HG02759 (cell line): ENCODE measurements around the gene SPTSSA.
"Not testable (repeated sequence)": the region's sequence is repeated elsewhere in the genome, so short reads cannot be mapped to it uniquely, and the experiment has no call there.

ENCODE experiments used
- ATAC-seq: cut with Tn5 transposase; IDR thresholded peaks from one replicate; pipeline ENCODE4 v1.9.1; 2021; ENCODE audit warnings: mild to moderate bottlenecking, moderate library complexity; ENCODE audit not compliant: unreplicated experiment

The SPTSSA gene, protein sequence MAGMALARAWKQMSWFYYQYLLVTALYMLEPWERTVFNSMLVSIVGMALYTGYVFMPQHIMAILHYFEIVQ

DNA sequence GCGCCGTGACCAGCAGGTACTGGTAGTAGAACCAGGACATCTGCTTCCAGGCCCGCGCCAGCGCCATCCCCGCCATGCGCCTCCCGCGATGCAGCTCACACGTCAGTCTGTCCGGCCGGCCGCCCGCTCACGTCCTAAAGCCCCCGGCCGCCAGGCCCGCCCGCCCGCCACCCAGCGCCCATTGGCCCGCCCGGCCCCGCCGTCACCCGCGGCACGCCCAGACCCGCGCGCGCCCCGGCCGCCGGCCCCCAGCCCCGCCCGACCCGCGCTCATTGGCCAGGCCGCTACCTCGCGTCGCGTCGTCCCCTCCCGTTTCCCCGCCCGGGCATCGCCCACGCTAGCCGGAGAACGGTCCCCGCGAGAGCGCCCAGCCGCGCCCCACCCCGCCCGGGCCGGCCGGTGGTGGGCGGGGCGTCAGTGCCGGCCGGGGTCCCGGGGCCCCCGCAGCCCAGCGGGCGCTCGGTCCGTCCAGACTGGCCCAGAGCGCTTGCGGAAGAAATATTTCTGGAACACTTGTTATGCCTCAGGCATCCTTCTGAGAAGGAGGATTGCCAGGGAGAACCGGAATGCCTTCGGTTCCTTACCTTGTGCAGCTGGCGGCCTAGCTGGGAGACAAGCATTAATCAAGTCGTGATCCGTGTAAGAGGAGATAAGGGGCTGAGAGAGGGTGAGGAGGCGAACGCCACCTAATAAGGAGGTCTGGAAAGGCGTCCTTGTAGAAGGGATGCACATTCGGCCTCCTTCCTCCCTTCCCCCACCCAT is at the start of gene SPTSSA:
Gene SPTSSA, minus strand, starts transcription at position 109 of the 762 bp plus-strand sequence. Its CDS starts 33 bp downstream, at position 76.
- ATAC-seq, result peak; percentile 90

DNA sequence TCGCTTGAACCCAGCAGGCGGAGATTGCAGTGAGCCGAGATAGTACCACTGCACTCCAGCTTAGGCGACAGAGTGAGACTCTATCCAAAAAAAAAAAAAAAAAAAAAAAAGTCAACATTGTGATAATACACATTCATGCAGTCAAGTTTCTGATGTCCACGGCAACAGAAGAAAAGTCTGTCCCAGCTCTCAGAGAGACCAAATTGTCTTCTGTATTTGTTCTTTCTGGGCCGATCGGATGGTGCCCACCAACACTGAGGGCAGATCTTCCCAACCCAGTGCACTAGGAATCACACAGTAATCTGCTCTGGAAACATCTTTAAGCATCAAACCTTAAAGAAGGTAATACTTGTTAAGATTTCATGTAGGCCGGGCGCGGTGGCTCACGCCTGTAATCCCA is 45.8 kb upstream of the SPTSSA start:
- ATAC-seq, result no peak

DNA sequence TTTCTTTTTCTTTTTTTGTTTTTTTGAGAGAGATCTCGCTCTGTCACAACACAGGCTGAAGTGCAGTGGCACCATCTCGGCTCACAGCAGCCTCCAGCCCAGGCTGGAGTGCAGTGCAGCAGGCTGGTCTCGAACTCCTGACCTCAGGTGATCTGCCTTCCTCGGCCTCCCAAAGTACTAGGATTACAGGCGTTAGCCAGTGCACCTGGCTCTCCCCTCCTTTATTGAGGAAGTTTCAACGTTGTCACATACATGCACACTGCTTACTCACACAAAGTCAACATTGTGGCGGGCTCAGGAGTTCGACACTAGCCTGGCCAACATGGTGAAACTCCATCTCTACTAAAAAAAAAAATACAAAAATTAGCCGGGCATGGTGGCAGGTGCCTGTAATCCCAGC is 45.4 kb upstream of the SPTSSA start:
- no peak for ATAC-seq

DNA sequence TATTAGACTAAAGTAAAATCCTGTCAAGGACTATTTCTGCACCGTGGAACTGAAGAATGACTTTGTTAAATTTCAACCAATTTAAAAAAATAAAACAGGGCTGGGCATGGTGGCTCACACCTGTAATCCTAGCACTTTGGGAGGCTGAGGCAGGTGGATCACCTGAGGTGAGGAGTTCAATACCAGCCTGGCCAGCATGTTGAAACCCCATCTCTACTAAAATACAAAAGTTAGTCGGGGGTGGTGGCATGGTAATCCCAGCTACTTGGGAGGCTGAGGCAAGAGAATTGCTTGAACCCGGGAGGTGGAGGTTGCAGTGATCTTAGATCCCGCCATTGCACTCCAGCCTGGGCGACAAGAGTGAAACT is 43.1 kb upstream of the SPTSSA start:
- ATAC-seq, result not testable (repeated sequence)

DNA sequence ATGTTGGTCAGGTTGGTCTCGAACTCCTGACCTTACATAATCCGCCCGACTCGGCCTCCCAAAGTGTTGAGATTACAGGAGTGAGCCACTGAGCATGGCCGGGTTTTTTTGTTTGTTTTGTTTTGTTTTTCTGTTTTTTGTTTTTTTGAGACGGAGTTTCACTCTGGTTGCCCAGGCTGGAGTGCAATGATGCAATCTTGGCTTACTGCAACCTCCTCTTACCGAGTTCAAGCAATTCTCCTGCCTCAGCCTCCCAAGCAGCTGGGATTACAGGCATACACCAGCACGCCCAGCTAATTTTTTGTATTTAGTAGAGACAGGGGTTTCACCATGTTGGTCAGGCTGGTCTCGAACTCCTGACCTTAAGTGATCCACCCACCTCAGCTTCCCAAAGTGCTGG is 42.0 kb upstream of the SPTSSA start:
- not testable (repeated sequence) for ATAC-seq

DNA sequence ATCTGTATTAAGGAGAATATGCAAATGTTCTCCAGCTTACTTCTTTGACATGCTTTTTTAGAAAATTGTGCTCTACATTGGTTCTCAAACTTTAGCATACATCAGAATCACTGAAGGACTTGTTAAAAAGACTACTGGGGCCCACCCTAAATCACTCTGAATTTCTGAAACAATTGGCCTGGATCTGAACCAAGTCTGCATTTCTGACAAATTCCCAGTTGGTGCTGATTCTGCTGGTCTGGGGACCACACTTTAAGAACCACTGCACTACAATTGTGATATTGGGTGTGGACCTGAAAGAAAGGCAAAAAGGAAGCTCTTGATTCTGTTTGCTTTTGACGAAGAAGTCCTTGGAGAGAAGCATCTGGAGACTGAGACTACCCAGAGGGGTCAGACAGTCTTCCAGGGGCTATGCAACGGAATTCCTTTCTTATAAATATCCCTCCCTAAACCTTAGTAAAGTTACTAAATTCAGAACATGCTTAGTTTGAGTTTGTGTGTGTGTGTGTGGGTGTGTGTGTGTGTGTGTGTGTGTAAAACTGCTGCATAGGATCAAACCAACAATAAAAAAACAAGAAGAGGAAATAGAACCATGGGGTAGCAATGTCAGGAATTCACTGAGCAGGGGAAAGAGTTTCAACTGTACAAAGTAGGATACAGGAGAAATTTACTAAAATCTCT is 40.6 kb upstream of the SPTSSA start:
- ATAC-seq, result no peak

DNA sequence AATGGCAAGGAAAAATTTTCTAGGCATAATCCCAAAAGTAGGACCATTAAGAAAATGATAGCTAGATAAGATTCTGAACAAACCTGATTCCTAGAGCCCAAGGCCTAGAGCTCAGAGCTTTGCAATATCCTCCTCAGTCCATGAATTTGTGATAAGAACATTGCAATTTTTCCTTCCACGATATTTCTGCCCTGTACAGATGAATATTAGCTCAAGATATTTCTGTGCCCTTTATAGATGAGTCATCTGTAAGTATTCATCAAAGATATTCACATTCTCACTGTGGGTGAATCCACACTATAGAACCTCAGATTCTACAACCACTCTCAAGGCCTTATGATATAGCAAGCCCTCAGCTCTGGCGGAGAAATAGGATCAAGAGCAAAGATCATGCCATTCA is 40.0 kb upstream of the SPTSSA start:
- ATAC-seq, result no peak

DNA sequence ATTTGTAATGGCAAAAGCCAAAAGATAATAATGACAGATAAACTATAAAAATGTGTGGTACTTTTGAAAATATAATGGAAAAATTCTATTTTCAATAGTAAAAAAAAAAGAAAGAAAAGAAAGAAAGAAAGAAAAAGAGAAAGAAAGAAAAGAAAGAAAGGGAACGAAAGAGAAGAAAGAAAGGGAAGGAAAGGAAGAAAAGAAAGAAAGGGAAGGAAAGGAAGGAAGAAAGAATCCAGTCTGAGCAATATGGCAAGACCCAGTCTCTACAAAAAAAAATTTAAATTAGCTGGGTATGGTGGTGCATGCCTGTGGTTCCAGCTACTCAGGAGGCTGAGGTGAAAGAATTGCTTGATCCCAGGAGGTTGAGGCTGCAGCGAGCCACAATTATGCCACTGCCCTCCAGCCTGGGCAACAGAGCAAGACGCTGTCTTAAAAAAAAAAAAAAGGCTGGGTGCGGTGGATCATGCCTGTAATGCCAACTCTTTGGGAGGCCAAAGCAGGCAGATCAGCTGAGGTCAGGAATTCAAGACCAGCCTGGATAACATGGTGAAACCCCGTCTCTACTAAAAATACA is 39.1 kb upstream of the SPTSSA start:
- ATAC-seq, result no peak

DNA sequence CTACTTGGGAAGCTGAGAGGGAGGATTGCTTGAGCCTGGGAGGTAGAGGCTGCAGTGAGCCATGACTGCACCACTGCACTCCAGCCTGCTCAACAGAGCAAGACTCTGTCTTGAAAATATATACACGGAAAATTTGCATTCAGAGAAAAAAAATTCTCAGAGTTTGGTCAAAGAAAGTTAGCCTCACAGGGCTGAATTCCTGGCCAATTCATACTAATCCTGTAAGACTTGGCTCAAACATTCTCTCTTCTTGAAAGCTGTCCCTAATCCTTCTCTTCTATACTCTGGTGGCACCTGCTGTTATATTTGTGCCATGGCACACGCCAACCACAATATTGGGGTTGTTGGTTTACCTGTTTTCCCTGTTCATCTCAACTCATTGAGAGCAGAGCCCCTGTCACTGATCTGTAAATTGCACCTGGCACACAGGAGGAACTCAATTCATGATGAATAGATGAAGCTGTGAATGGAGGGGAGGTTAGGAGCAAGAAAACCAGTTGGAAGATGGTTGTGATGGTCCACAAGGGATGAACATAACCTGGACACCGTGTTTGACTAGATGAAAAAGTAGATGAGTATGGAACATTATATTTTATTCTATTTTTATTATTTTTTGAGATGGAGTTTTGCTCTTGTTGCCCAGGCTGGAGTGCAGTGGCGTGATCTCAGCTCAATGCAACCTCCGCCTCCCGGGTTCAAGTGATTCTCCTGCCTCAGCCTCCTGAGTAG is 36.8 kb upstream of the SPTSSA start:
- ATAC-seq, result peak; percentile 60

DNA sequence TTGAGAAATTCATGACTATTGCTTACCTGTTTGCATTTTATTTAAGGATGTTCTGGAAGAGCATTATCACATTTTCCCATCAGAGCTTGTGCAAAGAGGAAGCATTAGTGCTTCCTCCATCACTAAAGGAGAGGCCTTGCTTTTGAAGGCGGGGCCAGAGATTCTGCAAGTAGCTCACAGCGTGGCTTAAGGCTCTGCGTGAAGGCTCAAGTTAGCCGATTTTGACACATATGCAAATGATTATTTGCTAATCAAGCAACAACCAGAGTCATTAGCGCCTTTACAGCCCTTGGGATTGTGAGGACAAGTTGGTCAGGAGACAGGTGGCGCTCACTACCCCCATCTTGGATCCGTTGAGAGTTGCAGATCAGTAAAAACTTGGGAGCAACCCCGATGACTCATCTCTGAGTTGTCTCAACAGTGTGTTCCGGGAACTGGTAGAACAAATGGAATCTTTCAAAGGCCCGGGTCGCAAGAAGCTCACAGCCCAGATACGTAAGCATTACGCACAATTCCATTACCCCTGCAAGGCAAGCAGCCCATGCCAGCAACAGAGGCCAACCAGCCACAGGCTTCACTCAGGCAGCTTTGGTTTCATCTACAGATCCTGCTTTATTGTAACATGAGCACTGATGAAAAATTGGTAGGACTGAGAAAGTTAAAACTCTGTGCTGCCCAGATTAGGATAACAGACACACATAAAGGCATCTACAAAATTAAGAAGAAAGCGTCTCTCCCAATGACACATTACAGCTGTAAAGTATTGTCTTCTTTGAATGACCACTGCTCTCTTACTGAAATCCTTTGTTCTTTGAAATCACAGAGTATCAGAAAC is 34.9 kb upstream of the SPTSSA start:
- no peak for ATAC-seq

DNA sequence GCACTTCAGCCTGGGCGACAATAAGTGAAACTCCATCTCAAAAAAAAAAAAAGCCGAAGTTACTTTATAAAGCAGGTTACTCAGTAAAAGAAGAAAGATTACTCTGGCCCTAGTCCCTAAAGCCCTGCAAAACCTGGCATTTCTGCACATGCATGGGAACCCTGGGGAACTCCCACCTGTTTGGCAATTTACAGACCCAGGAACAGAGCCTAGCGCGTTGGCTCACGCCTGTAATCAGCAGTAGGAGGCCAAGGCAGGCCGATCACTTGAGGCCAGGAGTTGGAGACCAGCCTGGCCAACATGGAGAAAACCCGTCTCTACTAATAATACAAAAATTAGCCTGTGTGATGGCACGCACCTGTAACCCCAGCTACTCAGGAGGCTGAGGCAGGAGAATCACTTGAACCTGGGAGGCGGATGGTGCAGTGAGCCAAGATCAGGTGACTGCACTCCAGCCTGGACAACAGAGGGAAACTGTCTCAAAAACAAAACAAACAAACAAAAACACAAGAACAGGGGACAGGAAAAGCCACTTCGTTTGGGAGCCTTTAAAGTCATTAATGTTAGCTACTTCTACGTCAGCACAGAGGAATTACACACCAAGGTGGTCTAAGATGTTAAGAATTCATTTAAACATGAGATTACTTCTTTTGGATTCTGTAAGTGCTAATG is 34.1 kb upstream of the SPTSSA start:
- ATAC-seq, result no peak

DNA sequence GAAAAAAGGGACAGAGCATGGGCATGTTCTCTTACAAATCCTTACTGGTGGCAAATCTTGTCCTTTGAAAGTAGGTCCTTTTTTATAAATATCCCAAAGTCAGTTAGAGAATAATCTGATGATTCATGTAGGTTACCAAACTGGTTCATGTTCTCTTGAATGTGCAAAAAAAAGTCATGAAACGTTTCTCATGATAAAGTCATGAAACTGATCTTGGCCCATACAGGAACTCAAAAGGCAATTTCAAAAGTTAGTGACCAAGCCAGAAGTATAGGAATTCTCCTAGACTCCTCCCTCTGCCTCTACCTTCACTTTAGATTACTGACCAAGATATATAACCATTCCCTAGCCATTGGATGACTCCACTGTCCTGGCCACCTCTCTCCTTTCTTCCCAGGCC is 27.3 kb upstream of the SPTSSA start:
- ATAC-seq, result no peak

DNA sequence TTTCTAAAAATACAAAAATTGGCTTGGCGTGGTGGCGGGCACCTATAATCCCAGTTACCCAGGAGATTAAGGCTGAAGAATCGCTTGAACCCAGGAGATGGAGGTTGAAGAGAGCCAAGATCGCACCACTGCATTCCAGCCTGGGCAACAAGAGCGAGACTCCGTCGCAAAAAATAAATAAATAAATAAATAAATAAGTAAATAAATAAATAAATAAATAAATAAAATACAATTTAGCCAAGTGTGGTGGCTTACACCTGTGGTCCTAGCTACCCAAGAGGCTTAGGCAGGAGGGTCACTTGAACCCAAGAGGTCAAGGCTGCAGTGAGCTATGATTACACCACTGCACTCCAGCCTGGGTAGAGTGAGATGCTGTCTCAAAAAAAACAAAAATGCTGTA is 26.5 kb upstream of the SPTSSA start:
- no peak for ATAC-seq

DNA sequence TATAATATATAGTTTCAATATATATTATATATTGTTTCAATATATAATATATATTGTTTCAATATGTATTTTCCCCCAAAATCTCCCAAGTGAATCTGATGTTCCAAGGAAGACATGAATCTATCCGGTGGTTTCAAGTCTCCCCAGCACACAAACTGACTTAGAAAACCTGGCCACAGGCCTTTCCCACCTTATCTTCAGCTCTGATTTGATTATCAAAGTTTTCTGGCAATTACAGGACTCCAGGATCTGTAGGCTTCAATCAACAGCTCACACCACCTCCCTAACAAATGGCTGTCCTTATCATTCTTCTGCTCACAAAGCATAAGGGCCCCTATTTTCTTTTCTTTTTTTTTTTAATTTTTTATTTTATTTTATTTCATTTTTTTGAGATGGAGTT is 22.7 kb upstream of the SPTSSA start:
- no peak for ATAC-seq

DNA sequence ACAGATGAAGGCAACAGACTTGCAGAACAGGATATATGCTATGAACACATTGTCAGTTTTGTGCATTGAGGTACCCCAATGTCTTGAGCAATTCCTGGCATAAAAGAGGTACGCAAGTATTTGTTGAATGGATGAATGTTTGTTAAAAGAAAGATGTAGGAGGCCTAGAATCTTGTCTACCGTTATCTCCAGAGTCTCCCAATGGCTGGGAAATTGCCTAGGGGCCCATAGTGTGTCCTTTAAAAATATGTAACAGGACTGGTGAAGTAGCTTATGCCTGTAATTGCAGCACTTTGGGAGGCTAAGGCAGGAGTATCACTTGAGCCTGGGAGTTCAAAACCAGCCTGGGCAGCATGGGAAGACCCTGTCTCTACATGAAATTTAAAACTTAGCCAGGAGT is 20.4 kb upstream of the SPTSSA start:
- no peak for ATAC-seq

DNA sequence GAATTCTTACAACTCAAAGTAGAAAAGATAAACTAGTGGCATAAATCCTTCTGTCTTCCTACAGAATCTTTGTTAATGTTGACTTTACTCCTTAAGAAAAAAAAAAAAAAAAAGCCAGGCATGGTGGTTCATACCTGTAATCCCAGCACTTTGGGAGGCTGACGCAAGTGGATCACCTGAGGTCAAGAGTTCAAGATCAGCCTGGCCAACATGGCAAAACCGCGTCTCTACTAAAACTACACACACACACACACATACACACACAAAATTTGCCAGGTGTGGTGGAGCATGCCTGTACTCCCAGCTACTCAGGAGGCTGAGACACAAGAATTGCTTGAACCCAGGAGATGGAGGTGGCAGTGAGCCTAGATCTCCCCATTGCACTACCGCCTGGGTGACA is 17.7 kb upstream of the SPTSSA start:
- no peak for ATAC-seq

DNA sequence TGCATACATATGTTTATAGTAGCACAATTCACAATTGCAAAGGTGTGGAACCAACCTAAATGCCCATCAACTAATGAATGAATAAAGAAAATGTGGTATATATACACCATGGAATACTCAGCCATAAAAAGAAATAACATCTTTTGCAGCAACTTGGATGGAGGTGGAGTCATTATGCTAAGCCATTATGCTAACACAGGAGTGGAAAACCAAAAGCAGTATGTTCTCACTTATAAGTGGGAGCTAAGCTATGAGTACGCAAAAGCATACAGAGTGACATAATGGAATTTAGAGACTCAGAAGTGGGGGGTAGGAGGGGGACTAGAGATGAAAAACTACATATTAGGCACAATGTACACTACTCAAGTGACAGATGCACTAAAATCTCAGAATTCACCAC is 16.2 kb upstream of the SPTSSA start:
- no peak for ATAC-seq

DNA sequence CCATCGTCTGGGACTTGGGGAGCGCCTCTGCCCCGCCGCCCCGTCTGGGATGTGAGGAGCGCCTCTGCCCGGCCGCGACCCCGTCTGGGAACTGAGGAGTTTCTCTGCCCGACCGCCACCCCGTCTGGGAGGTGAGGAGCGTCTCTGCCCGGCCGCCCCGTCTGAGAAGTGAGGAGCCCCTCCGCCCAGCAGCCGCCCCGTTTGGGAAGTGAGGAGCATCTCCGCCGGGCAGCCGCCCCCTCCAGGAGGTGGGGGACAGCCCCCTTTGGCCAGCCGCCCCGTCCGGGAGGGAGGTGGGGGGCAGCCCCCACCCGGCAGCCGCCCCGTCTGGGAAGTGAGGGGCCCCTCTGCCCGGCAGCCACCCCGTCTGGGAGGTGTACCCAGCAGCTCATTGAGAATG is 14.0 kb upstream of the SPTSSA start:
- ATAC-seq, result not testable (repeated sequence)

DNA sequence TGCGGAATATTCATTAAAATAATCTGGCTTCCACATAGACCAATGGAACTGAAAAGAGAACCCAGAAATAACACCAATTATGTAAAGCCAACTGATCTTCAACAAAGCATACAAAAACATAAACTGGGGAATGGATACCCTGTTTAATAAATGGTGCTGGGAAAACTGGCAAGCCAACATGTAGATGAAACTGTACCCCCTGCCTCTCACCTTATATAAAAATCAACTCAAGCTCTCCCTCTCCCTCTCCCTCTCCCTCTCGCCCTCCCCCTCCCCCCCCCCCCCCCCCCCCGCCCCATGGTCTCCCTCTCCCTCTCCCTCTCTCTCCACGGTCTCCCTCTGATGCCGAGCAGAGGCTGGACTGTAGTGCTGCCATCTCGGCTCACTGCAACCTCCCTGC is 13.1 kb upstream of the SPTSSA start:
- no peak for ATAC-seq

DNA sequence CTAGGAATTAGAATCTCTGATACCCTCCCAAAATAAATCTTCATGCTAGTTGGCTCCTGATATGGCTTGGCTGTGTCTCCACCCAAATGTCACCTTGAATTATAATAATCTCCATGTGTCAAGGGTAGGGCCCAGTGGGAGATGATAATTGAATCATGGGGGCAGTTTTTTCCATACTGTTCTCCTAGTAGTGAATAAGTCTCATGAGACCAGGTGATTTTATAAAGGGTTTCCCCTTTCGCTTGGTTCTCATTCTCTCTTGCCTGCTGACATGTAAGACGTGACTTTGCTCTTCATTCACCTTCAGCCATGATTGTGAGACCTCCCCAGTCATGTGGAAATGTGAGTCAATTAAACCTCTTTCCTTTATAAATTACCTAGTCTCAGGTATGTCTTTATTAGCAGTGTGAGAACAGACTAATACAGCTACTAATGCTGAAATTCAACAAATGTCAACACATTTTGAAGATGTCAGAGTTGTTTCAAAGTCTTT is 12.2 kb upstream of the SPTSSA start:
- no peak for ATAC-seq
